ENCODE results near the gene PTX3. TPM values are rescaled to one million over a fixed set of nuclear protein-coding genes. Genes with fewer than 3 reads are reported as not detected.

PTX3 gene
- total and polyA plus RNA-seq, 2 of the 13 experiments (the other 11 are each of a cell fraction or from before 2014, with no cell fraction given), result not detected

- H3K27me3 ChIP-seq (ENCODE audit: control insufficient read depth in 1 of 2, insufficient read depth in 2 of 2, low read length in 2 of 2), result no peaks in the 10 kb centered on the region
- no peak overlapping the region for H3K4me2 ChIP-seq (ENCODE audit: low read depth, low read length)
- no peaks in the 10 kb centered on the region for H4K20me1 ChIP-seq (ENCODE audit: insufficient read depth, low read length)
- in situ Hi-C loops (cut with HindIII; ENCODE audit: extremely low pct_ligation_motif_present, low pct_unique_long_range_greater_than_20kb) (no loop called here), intact Hi-C loops (cut with micrococcal nuclease; ENCODE audit: unreplicated experiment) (no loop called here)
- TF ChIP-seq, protein P1, sequence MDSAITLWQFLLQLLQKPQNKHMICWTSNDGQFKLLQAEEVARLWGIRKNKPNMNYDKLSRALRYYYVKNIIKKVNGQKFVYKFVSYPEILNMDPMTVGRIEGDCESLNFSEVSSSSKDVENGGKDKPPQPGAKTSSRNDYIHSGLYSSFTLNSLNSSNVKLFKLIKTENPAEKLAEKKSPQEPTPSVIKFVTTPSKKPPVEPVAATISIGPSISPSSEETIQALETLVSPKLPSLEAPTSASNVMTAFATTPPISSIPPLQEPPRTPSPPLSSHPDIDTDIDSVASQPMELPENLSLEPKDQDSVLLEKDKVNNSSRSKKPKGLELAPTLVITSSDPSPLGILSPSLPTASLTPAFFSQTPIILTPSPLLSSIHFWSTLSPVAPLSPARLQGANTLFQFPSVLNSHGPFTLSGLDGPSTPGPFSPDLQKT (CRISPR knock-in tag; IDR thresholded peaks at IDR 0.05; ENCODE audit: borderline replicate concordance), result no peak
- TF ChIP-seq RXRB (CRISPR knock-in tag; IDR thresholded peaks at IDR 0.05; ENCODE audit: borderline replicate concordance), result no peak
- no peak for TF ChIP-seq ZFP91 (CRISPR knock-in tag; IDR thresholded peaks at IDR 0.05; ENCODE audit: borderline replicate concordance)
- no peak for TF ChIP-seq ETS1 (CRISPR knock-in tag; IDR thresholded peaks at IDR 0.05)
- no peak for TF ChIP-seq ZFYVE20 (CRISPR knock-in tag; IDR thresholded peaks at IDR 0.05; ENCODE audit: borderline replicate concordance, low read depth)
- no peak overlapping the region for H3K27ac ChIP-seq (ENCODE audit: extremely low read length, insufficient read depth, low read length)
- BruUV-seq (replicated peaks), result no TSS peak
- no peak for DNase-seq (ENCODE audit: low spot score)
- no peak overlapping the region for H3K4me3 ChIP-seq (replicated peaks in 1 of 3; ENCODE audit: insufficient read depth in 1 of 3, low read depth in 2 of 3, low read length in 3 of 3)
- 2% methylated on average over 1 of the region's 1 CpG for WGBS (ENCODE audit: low lambda C conversion rate)
- POLR2A ChIA-PET, result no interaction called here
- H3K79me2 ChIP-seq (ENCODE audit: insufficient read depth, low read length), result no peaks in the 10 kb centered on the region
- no peaks in the 10 kb centered on the region for H3K36me3 ChIP-seq (replicated peaks in 1 of 2; ENCODE audit: control insufficient read depth in 1 of 2, insufficient read depth in 2 of 2, low read length in 2 of 2)
- no peak overlapping the region for H3K9ac ChIP-seq (ENCODE audit: insufficient read depth, low read depth, low read length)
- no peak overlapping the region for H2AFZ ChIP-seq (ENCODE audit: low read length)
- CTCF ChIA-PET (ENCODE audit: low intra/inter-chr PET ratio, low total read pairs), result no interaction called here
- ATAC-seq, result no peak
- no peaks in the 10 kb centered on the region for H3K9me3 ChIP-seq (ENCODE audit: low read length)
- H3K4me1 ChIP-seq (ENCODE audit: insufficient read depth, low read length), result no peaks in the 10 kb centered on the region
- no peak for FAIRE-seq
Observed at GRCh38 chr3:157453824-157454223, 17.2 kb downstream of the PTX3 start.
